SK-N-SH treated with all-trans-retinoic acid at 6 μM for 48 hours (cell line): ENCODE data around the gene GPS2.
A peak's percentile ranks its signal among the peaks of the same experiment; 100 is the strongest.

Experiments used
- ATAC-seq: fragments of 200-7000 bp; cut with Tn5 transposase; 3 replicates; pipeline ENCODE4 v1.9.1; 2020; ENCODE audit warnings: mild to moderate bottlenecking, moderate library complexity
- ARNTL ChIP-seq: fragments of 450-650 bp; formaldehyde crosslinking; IDR thresholded peaks from 2 replicates; pipeline ENCODE4 v1.5.0; 2020; ENCODE audit warnings: low read depth, mild to moderate bottlenecking, moderate library complexity, borderline replicate concordance
- BACH2 ChIP-seq: fragments of 250-450 bp; sonication (Bioruptor Pico); IDR thresholded peaks from 2 replicates; pipeline ENCODE4 v1.9.0; 2021; ENCODE audit warnings: mild to moderate bottlenecking, borderline replicate concordance
- CSDC2 ChIP-seq: fragments of 250-450 bp; sonication (Bioruptor Pico); IDR thresholded peaks from 2 replicates; pipeline ENCODE4 v1.5.0; 2020; ENCODE audit warnings: mild to moderate bottlenecking, moderate library complexity
- ESRRG ChIP-seq: fragments of 250-450 bp; sonication (Bioruptor Pico); IDR thresholded peaks from 2 replicates; pipeline ENCODE4 v1.6.1; 2021; ENCODE audit warnings: mild to moderate bottlenecking
- GLIS3 ChIP-seq: fragments of 250-450 bp; sonication (Bioruptor Pico); IDR thresholded peaks from 2 replicates; pipeline ENCODE4 v1.5.0; 2020; ENCODE audit warnings: mild to moderate bottlenecking, moderate library complexity
- ISL1 ChIP-seq: fragments of 250-450 bp; sonication (Bioruptor Pico); IDR thresholded peaks from 2 replicates; pipeline ENCODE4 v2.1.2; 2022; ENCODE audit warnings: mild to moderate bottlenecking, moderate library complexity
- OSR1 ChIP-seq: fragments of 250-450 bp; sonication (Bioruptor Pico); IDR thresholded peaks from 2 replicates; pipeline ENCODE4 v1.8.0; 2022; ENCODE audit warnings: moderate library complexity, mild to moderate bottlenecking, inconsistent platforms
- PATZ1 ChIP-seq: fragments of 250-450 bp; sonication (Bioruptor Pico); IDR thresholded peaks from 2 replicates; pipeline ENCODE4 v1.8.0; 2020; ENCODE audit warnings: mild to moderate bottlenecking, moderate library complexity, borderline replicate concordance
- PPARA ChIP-seq: fragments of 250-450 bp; sonication (Bioruptor Pico); IDR thresholded peaks from 2 replicates; pipeline ENCODE4 v1.5.0; 2020; ENCODE audit warnings: mild to moderate bottlenecking, borderline replicate concordance
- RARB ChIP-seq: fragments of 250-450 bp; sonication (Bioruptor Pico); IDR thresholded peaks from 2 replicates; pipeline ENCODE4 v1.8.0; 2021; ENCODE audit warnings: mild to moderate bottlenecking, moderate library complexity
- SNAI2 ChIP-seq: fragments of 250-450 bp; sonication (Bioruptor Pico); IDR thresholded peaks from 2 replicates; pipeline ENCODE4 v1.5.0; 2020; ENCODE audit warnings: mild to moderate bottlenecking, moderate library complexity
- TCF4 ChIP-seq: fragments of 250-450 bp; sonication (Bioruptor Pico); IDR thresholded peaks from 2 replicates; pipeline ENCODE4 v1.8.0; 2021; ENCODE audit warnings: mild to moderate bottlenecking, moderate library complexity, borderline replicate concordance
- ZC3H10 ChIP-seq: fragments of 250-450 bp; sonication (Bioruptor Pico); IDR thresholded peaks from 2 replicates; pipeline ENCODE4 v1.5.1; 2021; ENCODE audit warnings: mild to moderate bottlenecking, moderate library complexity
- ZFP3 ChIP-seq: fragments of 250-450 bp; sonication (Bioruptor Pico); IDR thresholded peaks from 2 replicates; pipeline ENCODE4 v1.5.0; 2020; ENCODE audit warnings: mild to moderate bottlenecking, moderate library complexity
- ZFP30 ChIP-seq: fragments of 450-650 bp; formaldehyde crosslinking; IDR thresholded peaks from 2 replicates; pipeline ENCODE4 v1.5.0; 2022; ENCODE audit warnings: mild to moderate bottlenecking, moderate library complexity
- ZNF565 ChIP-seq: fragments of 450-650 bp; formaldehyde crosslinking; conservative IDR thresholded peaks from 2 replicates; pipeline ENCODE4 v1.5.0; 2020; ENCODE audit warnings: low read depth, mild to moderate bottlenecking, moderate library complexity
- ZNF70 ChIP-seq: fragments of 450-650 bp; formaldehyde crosslinking; IDR thresholded peaks from 2 replicates; pipeline ENCODE4 v1.5.0; 2020; ENCODE audit warnings: mild to moderate bottlenecking, moderate library complexity
- ZNF8 ChIP-seq: fragments of 450-650 bp; formaldehyde crosslinking; IDR thresholded peaks from 2 replicates; pipeline ENCODE4 v1.5.0; 2020; ENCODE audit warnings: mild to moderate bottlenecking, moderate library complexity
- TF ChIP-seq, protein P1 (sequence below): fragments of 250-450 bp; sonication (Bioruptor Pico); IDR thresholded peaks from 2 replicates; pipeline ENCODE4 v1.8.0; 2021; ENCODE audit warnings: low read depth, mild to moderate bottlenecking, moderate library complexity, borderline replicate concordance
- TF ChIP-seq, protein P2 (sequence below): fragments of 250-450 bp; sonication (Bioruptor Pico); IDR thresholded peaks from 2 replicates; pipeline ENCODE4 v1.5.1; 2021; ENCODE audit warnings: mild to moderate bottlenecking, moderate library complexity
- TF ChIP-seq, protein P3 (sequence below): fragments of 250-450 bp; sonication (Bioruptor Pico); IDR thresholded peaks from 2 replicates; pipeline ENCODE4 v1.5.1; 2020; ENCODE audit warnings: low read depth, mild to moderate bottlenecking, moderate library complexity

Gene GPS2

DNA sequence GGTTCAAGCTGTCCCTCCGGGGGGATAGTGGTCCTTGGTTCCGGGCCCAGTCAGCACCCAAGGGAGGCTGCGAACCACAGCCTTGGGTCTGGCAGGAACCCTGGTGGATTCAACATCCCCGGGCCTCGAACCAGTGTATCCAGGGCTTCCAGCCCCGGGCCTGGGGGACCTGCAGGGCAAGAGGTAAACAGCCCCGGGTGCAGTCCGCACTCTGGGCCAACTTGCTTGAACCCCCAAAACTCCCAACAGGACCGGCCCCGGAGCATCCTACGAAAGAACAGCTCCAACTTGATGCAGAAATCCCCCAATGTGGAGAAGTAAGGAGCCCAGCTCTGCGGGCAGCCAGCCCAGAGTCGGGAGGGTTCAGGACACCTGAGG, 15.5 kb upstream of the GPS2 start:
- no peak for TF ChIP-seq CSDC2 (CRISPR knock-in tag)
- TF ChIP-seq, all 23 proteins: peak for 0
- ATAC-seq: no peak

DNA sequence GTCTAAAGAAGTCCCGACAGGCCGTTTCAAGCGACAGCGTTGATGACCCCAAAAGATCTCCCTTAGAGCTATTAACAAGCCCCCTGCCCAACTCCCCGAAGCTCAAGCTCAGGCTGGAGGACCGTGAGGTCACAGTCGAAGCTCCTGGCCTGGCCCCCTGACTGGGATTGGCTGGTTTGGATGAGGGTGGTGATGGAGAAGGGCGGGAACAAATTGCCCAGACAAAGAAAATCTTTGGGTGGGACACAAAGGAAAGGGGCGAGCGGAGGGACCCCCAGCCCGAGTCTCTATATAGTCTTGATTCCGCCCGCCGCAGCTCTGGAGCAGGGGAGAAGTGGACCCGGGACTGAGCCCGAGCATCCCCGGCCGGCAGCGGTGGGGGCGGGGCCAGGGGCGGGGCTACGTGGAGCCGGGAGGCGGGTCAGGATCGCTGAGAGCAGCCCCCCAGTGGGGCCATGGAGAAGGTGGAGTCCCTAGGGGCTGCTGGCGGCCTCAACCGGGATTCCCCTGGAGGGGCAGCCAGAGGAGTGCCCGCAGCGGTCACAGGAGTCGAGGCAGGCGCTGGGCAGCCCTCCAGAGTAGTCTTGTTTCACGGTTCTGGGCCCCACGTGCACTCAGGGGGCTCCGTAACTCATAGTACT, 15.0 kb upstream of the GPS2 start:
- peak; percentile 89 for ATAC-seq
- TF ChIP-seq SNAI2 (CRISPR knock-in tag) (no peak), TCF4 (CRISPR knock-in tag) (no peak), PATZ1 (no peak), ZFP3 (CRISPR knock-in tag) (no peak), ZNF8 (CRISPR knock-in tag) (no peak), RARB (no peak), BACH2 (CRISPR knock-in tag) (no peak), OSR1 (no peak), ZNF565 (CRISPR knock-in tag) (no peak), PPARA (CRISPR knock-in tag) (no peak), ZFP30 (CRISPR knock-in tag) (no peak), ISL1 (CRISPR knock-in tag) (no peak)
- TF ChIP-seq, protein P1, sequence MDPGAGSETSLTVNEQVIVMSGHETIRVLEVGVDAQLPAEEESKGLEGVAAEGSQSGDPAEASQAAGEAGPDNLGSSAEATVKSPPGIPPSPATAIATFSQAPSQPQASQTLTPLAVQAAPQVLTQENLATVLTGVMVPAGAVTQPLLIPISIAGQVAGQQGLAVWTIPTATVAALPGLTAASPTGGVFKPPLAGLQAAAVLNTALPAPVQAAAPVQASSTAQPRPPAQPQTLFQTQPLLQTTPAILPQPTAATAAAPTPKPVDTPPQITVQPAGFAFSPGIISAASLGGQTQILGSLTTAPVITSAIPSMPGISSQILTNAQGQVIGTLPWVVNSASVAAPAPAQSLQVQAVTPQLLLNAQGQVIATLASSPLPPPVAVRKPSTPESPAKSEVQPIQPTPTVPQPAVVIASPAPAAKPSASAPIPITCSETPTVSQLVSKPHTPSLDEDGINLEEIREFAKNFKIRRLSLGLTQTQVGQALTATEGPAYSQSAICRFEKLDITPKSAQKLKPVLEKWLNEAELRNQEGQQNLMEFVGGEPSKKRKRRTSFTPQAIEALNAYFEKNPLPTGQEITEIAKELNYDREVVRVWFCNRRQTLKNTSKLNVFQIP: no peak
- TF ChIP-seq, protein P2, sequence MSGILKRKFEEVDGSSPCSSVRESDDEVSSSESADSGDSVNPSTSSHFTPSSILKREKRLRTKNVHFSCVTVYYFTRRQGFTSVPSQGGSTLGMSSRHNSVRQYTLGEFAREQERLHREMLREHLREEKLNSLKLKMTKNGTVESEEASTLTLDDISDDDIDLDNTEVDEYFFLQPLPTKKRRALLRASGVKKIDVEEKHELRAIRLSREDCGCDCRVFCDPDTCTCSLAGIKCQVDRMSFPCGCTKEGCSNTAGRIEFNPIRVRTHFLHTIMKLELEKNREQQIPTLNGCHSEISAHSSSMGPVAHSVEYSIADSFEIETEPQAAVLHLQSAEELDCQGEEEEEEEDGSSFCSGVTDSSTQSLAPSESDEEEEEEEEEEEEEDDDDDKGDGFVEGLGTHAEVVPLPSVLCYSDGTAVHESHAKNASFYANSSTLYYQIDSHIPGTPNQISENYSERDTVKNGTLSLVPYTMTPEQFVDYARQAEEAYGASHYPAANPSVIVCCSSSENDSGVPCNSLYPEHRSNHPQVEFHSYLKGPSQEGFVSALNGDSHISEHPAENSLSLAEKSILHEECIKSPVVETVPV: no peak

- TF ChIP-seq ZNF565 (CRISPR knock-in tag) (no peak), RARB (no peak), ZNF70 (CRISPR knock-in tag) (no peak), ZFP30 (CRISPR knock-in tag) (no peak), BACH2 (CRISPR knock-in tag) (no peak), ZNF8 (CRISPR knock-in tag) (no peak), GLIS3 (CRISPR knock-in tag) (no peak), ARNTL (CRISPR knock-in tag) (no peak), SNAI2 (CRISPR knock-in tag) (no peak), ISL1 (CRISPR knock-in tag) (no peak), PPARA (CRISPR knock-in tag) (no peak), ESRRG (CRISPR knock-in tag) (no peak), CSDC2 (CRISPR knock-in tag) (no peak), ZFP3 (CRISPR knock-in tag) (no peak), ZC3H10 (CRISPR knock-in tag) (no peak), OSR1 (no peak)
- TF ChIP-seq, protein P2: no peak
- TF ChIP-seq, protein P3, sequence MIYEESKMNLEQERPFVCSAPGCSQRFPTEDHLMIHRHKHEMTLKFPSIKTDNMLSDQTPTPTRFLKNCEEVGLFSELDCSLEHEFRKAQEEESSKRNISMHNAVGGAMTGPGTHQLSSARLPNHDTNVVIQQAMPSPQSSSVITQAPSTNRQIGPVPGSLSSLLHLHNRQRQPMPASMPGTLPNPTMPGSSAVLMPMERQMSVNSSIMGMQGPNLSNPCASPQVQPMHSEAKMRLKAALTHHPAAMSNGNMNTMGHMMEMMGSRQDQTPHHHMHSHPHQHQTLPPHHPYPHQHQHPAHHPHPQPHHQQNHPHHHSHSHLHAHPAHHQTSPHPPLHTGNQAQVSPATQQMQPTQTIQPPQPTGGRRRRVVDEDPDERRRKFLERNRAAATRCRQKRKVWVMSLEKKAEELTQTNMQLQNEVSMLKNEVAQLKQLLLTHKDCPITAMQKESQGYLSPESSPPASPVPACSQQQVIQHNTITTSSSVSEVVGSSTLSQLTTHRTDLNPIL (CRISPR knock-in tag): no peak
- ATAC-seq: peak; percentile 80
Measured at GRCh38 chr17:7329374-7329996, 14.3 kb upstream of the GPS2 start.
